ENCODE results near the gene TERT. TPM values are rescaled to one million over a fixed set of nuclear protein-coding genes. Genes with fewer than 3 reads are reported as not detected.
"Not testable (repeated sequence)": the region's sequence is repeated elsewhere in the genome, so short reads cannot be mapped to it uniquely, and the experiment has no call there.

The TERT gene
- total RNA-seq, 2 donors from 2014 or later: not detected

- no peak for TF ChIP-seq CTCF (IDR thresholded peaks at IDR 0.05)
- Histone ChIP-seq H3K9me3 (no peaks in the 10 kb centered on the region), H3K27ac (no peak overlapping the region), H3K4me1 (ENCODE audit: control insufficient read depth in 1 of 2, low read depth in 2 of 2) (no peaks in the 10 kb centered on the region), H3K36me3 (no peaks in the 10 kb centered on the region), H3K4me3 (no peak overlapping the region), H3K27me3 (replicated peaks; ENCODE audit: insufficient read depth) (no peaks in the 10 kb centered on the region)
- no peak for DNase-seq (ENCODE audit: low spot score)
- ATAC-seq (ENCODE audit: insufficient number of reproducible peaks, low FRiP score, low read depth): no peak
These were observed 16.0 kb downstream of the TERT start for GRCh38 chr5:1278656-1279442.

GRCh38 chr5:1278216-1278615 lies 16.7 kb downstream of the TERT start:
- no peaks in the 10 kb centered on the region for H3K27me3 ChIP-seq (replicated peaks; ENCODE audit: insufficient read depth)
- no peaks in the 10 kb centered on the region for H3K4me1 ChIP-seq (ENCODE audit: control insufficient read depth in 1 of 2, low read depth in 2 of 2)
- H3K4me3 ChIP-seq: no peak overlapping the region
- ATAC-seq (ENCODE audit: insufficient number of reproducible peaks, low FRiP score, low read depth) (no peak), DNase-seq (ENCODE audit: low spot score) (no peak)
- TF ChIP-seq CTCF (IDR thresholded peaks at IDR 0.05): no peak
- no peaks in the 10 kb centered on the region for H3K9me3 ChIP-seq
- no peaks in the 10 kb centered on the region for H3K36me3 ChIP-seq
- H3K27ac ChIP-seq: no peak overlapping the region

GRCh38 chr5:1277781-1278180 lies 17.1 kb downstream of the TERT start:
- no peak overlapping the region for H3K27ac ChIP-seq
- TF ChIP-seq CTCF (IDR thresholded peaks at IDR 0.05): no peak
- DNase-seq (ENCODE audit: low spot score): no peak

GRCh38 chr5:1277331-1277730 lies 17.5 kb downstream of the TERT start:
- Histone ChIP-seq H3K4me1 (ENCODE audit: control insufficient read depth in 1 of 2, low read depth in 2 of 2) (no peaks in the 10 kb centered on the region), H3K9me3 (no peaks in the 10 kb centered on the region), H3K36me3 (no peaks in the 10 kb centered on the region), H3K27ac (no peak overlapping the region), H3K27me3 (replicated peaks; ENCODE audit: insufficient read depth) (no peaks in the 10 kb centered on the region), H3K4me3 (no peak overlapping the region)
- no peak for TF ChIP-seq CTCF (IDR thresholded peaks at IDR 0.05)
- ATAC-seq (ENCODE audit: insufficient number of reproducible peaks, low FRiP score, low read depth) (no peak), DNase-seq (ENCODE audit: low spot score) (no peak)

More at GRCh38 chr5:1277781-1278180, 17.1 kb downstream of the TERT start:
- Histone ChIP-seq H3K4me1 (ENCODE audit: control insufficient read depth in 1 of 2, low read depth in 2 of 2) (no peaks in the 10 kb centered on the region), H3K4me3 (no peak overlapping the region), H3K36me3 (no peaks in the 10 kb centered on the region), H3K27me3 (replicated peaks; ENCODE audit: insufficient read depth) (no peaks in the 10 kb centered on the region), H3K9me3 (no peaks in the 10 kb centered on the region)
- no peak for ATAC-seq (ENCODE audit: insufficient number of reproducible peaks, low FRiP score, low read depth)

GRCh38 chr5:1276930-1277329 lies 17.9 kb downstream of the TERT start:
- no peak overlapping the region for H3K4me3 ChIP-seq
- H3K36me3 ChIP-seq: no peaks in the 10 kb centered on the region
- no peaks in the 10 kb centered on the region for H3K4me1 ChIP-seq (ENCODE audit: control insufficient read depth in 1 of 2, low read depth in 2 of 2)
- H3K27ac ChIP-seq: no peak overlapping the region
- no peak for TF ChIP-seq CTCF (IDR thresholded peaks at IDR 0.05)
- DNase-seq (ENCODE audit: low spot score) (no peak), ATAC-seq (ENCODE audit: insufficient number of reproducible peaks, low FRiP score, low read depth) (no peak)
- no peaks in the 10 kb centered on the region for H3K27me3 ChIP-seq (replicated peaks; ENCODE audit: insufficient read depth)
- H3K9me3 ChIP-seq: no peaks in the 10 kb centered on the region

GRCh38 chr5:1275397-1276391 lies 19.2 kb downstream of the TERT start:
- not testable (repeated sequence) for H3K27ac ChIP-seq; H3K4me1 ChIP-seq (ENCODE audit: control insufficient read depth in 1 of 2, low read depth in 2 of 2); H3K36me3 ChIP-seq; H3K4me3 ChIP-seq; ATAC-seq (ENCODE audit: insufficient number of reproducible peaks, low FRiP score, low read depth); DNase-seq (ENCODE audit: low spot score); H3K27me3 ChIP-seq (replicated peaks; ENCODE audit: insufficient read depth); H3K9me3 ChIP-seq

Data from thoracic aorta (tissue), 2 donors.